ENCODE data around the gene PLEKHB2. TPM values are rescaled to one million over a fixed set of nuclear protein-coding genes. Genes with fewer than 3 reads are reported as not detected.

The PLEKHB2 gene
- total RNA-seq, 4 donors from 2014 or later, result 40.4 to 52.9 (median 44.7) TPM

- Histone ChIP-seq H3K27ac (replicated peaks in 1 of 4) (no peak overlapping the region), H3K4me1 (no peaks in the 10 kb centered on the region), H3K9me3 (no peaks in the 10 kb centered on the region), H3K36me3 (peaks cover 8 to 30% (median 21%) of the 10 kb centered on the region in 4 donors), H3K27me3 (no peaks in the 10 kb centered on the region), H3K4me3 (no peak overlapping the region)
- 89% methylated on average over 4 of the region's 4 CpGs for WGBS
- intact Hi-C loops (cut with DNase I), result no loop called here
- no peak for DNase-seq (ENCODE audit: extremely low spot score)
- TF ChIP-seq CTCF (IDR thresholded peaks at IDR 0.05) (no peak), EP300 (IDR thresholded peaks at IDR 0.05) (no peak), POLR2AphosphoS5 (IDR thresholded peaks at IDR 0.05) (no peak), POLR2A (IDR thresholded peaks at IDR 0.05; ENCODE audit: low read depth) (no peak)
Observed at GRCh38 chr2:131121464-131121863, 16.3 kb downstream of the PLEKHB2 start.

- no peak overlapping the region for H3K27ac ChIP-seq (replicated peaks in 1 of 4)
- no peak for DNase-seq (ENCODE audit: extremely low spot score)
- intact Hi-C loops (cut with DNase I), result no loop called here
- 98% methylated on average over 4 of the region's 4 CpGs for WGBS
- peaks cover 19 to 36% (median 31%) of the 10 kb centered on the region in 4 donors for H3K36me3 ChIP-seq
- H3K4me3 ChIP-seq, result no peak overlapping the region
- TF ChIP-seq POLR2A (IDR thresholded peaks at IDR 0.05; ENCODE audit: low read depth), result no peak
- no peak for TF ChIP-seq POLR2AphosphoS5 (IDR thresholded peaks at IDR 0.05)
- TF ChIP-seq CTCF (IDR thresholded peaks at IDR 0.05), result no peak
- no peak for TF ChIP-seq EP300 (IDR thresholded peaks at IDR 0.05)
- no peaks in the 10 kb centered on the region for H3K27me3 ChIP-seq
- no peaks in the 10 kb centered on the region for H3K9me3 ChIP-seq
- H3K4me1 ChIP-seq, result no peaks in the 10 kb centered on the region
Observed at GRCh38 chr2:131122496-131122895, 17.4 kb downstream of the PLEKHB2 start.

- WGBS, result 96% methylated on average over 3 of the region's 3 CpGs
- no peak overlapping the region for H3K4me3 ChIP-seq
- intact Hi-C loops (cut with DNase I), result no loop called here
- H3K36me3 ChIP-seq, result peaks cover 26 to 43% (median 38%) of the 10 kb centered on the region in 4 donors
- no peaks in the 10 kb centered on the region for H3K4me1 ChIP-seq
- H3K27ac ChIP-seq (replicated peaks in 1 of 4), result no peak overlapping the region
- no peaks in the 10 kb centered on the region for H3K27me3 ChIP-seq
- TF ChIP-seq POLR2AphosphoS5 (IDR thresholded peaks at IDR 0.05), result no peak
- no peak for TF ChIP-seq CTCF (IDR thresholded peaks at IDR 0.05)
- TF ChIP-seq POLR2A (IDR thresholded peaks at IDR 0.05; ENCODE audit: low read depth), result no peak
- TF ChIP-seq EP300 (IDR thresholded peaks at IDR 0.05), result no peak
- no peak for DNase-seq (ENCODE audit: extremely low spot score)
- H3K9me3 ChIP-seq, result no peaks in the 10 kb centered on the region
Observed at GRCh38 chr2:131123192-131123591, 18.1 kb downstream of the PLEKHB2 start.

GRCh38 chr2:131125195-131125757, 20.1 kb downstream of the PLEKHB2 start:
- peaks cover 28 to 64% (median 58%) of the 10 kb centered on the region in 4 donors for H3K36me3 ChIP-seq
- no peak for DNase-seq (ENCODE audit: extremely low spot score)
- no peak overlapping the region for H3K27ac ChIP-seq (replicated peaks in 1 of 4)
- TF ChIP-seq EP300 (IDR thresholded peaks at IDR 0.05) (no peak), CTCF (IDR thresholded peaks at IDR 0.05) (no peak), POLR2A (IDR thresholded peaks at IDR 0.05; ENCODE audit: low read depth) (no peak), POLR2AphosphoS5 (IDR thresholded peaks at IDR 0.05) (no peak)
- H3K27me3 ChIP-seq, result no peaks in the 10 kb centered on the region
- intact Hi-C loops (cut with DNase I), result no loop called here
- 89% methylated on average over 7 of the region's 7 CpGs for WGBS
- H3K4me1 ChIP-seq, result no peaks in the 10 kb centered on the region
- H3K9me3 ChIP-seq, result no peaks in the 10 kb centered on the region
- no peak overlapping the region for H3K4me3 ChIP-seq

- no peaks in the 10 kb centered on the region for H3K4me1 ChIP-seq
- no peak for TF ChIP-seq EP300 (IDR thresholded peaks at IDR 0.05)
- no peak for TF ChIP-seq POLR2AphosphoS5 (IDR thresholded peaks at IDR 0.05)
- TF ChIP-seq POLR2A (IDR thresholded peaks at IDR 0.05; ENCODE audit: low read depth), result no peak
- TF ChIP-seq CTCF (IDR thresholded peaks at IDR 0.05), result no peak
- H3K36me3 ChIP-seq, result peaks cover 38 to 70% (median 62%) of the 10 kb centered on the region in 4 donors
- DNase-seq (ENCODE audit: extremely low spot score), result no peak
- no peak overlapping the region for H3K27ac ChIP-seq (replicated peaks in 1 of 4)
- no peak overlapping the region for H3K4me3 ChIP-seq
- H3K27me3 ChIP-seq, result no peaks in the 10 kb centered on the region
- WGBS, result 76% methylated on average over 5 of the region's 5 CpGs
- intact Hi-C loops (cut with DNase I), result no loop called here
- H3K9me3 ChIP-seq, result no peaks in the 10 kb centered on the region
Observed at GRCh38 chr2:131126436-131126835, 21.3 kb downstream of the PLEKHB2 start.

All from esophagus muscularis mucosa (tissue), 4 donors.